ENCODE measurements around the gene SIM2. TPM values are rescaled to one million over a fixed set of nuclear protein-coding genes. Genes with fewer than 3 reads are reported as not detected.

SIM2 gene
- total RNA-seq, 1 donor from 2014 or later: not detected

DNA sequence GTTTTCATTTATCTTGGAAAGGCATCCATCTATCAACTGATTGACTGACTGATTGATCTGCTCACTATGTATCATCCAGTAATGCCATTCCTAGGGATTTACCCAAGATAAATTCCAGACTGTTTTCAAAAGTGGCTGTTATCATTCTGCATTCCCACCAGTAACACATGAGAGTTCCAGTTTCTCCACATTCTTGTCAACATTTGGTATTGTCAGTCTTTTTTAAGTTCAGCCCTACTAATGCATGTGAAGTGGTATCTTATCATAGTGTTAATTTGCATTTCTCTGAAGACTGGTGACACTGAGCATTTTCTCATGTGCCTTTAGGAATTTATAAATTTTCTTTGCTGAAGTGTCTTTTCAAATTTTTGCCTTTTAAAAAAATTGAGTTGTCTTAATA, 99.6 kb downstream of the SIM2 start:
- ATAC-seq (ENCODE audit: low read depth) (no peak), DNase-seq (no peak)
- no peaks in the 10 kb centered on the region for H3K27me3 Mint-ChIP-seq
- no peak overlapping the region for H3K27ac Mint-ChIP-seq
- peaks cover 22% of the 10 kb centered on the region for H3K36me3 Mint-ChIP-seq (ENCODE audit: low read depth)
- ChIA-PET CTCF (no interaction called here), POLR2A (no interaction called here)
- intact Hi-C loops (cut with micrococcal nuclease): no loop called here
- no peaks in the 10 kb centered on the region for H3K4me1 Mint-ChIP-seq
- peaks cover 14% of the 10 kb centered on the region for H3K9me3 Mint-ChIP-seq
- no peak overlapping the region for H3K4me3 Mint-ChIP-seq
- TF ChIP-seq, protein P1, sequence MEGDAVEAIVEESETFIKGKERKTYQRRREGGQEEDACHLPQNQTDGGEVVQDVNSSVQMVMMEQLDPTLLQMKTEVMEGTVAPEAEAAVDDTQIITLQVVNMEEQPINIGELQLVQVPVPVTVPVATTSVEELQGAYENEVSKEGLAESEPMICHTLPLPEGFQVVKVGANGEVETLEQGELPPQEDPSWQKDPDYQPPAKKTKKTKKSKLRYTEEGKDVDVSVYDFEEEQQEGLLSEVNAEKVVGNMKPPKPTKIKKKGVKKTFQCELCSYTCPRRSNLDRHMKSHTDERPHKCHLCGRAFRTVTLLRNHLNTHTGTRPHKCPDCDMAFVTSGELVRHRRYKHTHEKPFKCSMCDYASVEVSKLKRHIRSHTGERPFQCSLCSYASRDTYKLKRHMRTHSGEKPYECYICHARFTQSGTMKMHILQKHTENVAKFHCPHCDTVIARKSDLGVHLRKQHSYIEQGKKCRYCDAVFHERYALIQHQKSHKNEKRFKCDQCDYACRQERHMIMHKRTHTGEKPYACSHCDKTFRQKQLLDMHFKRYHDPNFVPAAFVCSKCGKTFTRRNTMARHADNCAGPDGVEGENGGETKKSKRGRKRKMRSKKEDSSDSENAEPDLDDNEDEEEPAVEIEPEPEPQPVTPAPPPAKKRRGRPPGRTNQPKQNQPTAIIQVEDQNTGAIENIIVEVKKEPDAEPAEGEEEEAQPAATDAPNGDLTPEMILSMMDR (IDR thresholded peaks at IDR 0.05): no peak

Other genes starting within 250 kb of the SIM2 start
- gene CLDN14, start 219.0 kb upstream of the SIM2 start, total RNA-seq: 0.58 and 0.64 TPM in 2 replicates